Fibroblast of lung (primary cell): ENCODE measurements around the gene SPATA33. TPM values are rescaled to one million over a fixed set of nuclear protein-coding genes. Genes with fewer than 3 reads are reported as not detected.

ENCODE experiments used
- DNase-seq, 2 donors: peaks; one replicate each; pipeline versions ENCODE4 v3.0.0 to v3.0.0-alpha.2; 2010; ENCODE audit warnings: low read depth in 2 of 2
- H2AFZ ChIP-seq: 2 replicates; pipeline ENCODE4 v1.5.1; 2012; ENCODE audit warnings: low read length, control low read depth, inconsistent platforms
- H3K27ac ChIP-seq: 2 replicates; pipeline ENCODE4 v1.5.1; 2011; ENCODE audit warnings: low read length, control low read depth; ENCODE audit not compliant: insufficient read depth
- H3K27me3 ChIP-seq: 2 replicates; pipeline ENCODE4 v1.5.1; 2011; ENCODE audit warnings: mild to moderate bottlenecking, low read length; ENCODE audit not compliant: control insufficient read depth, insufficient read depth
- H3K36me3 ChIP-seq: 2 replicates; pipeline ENCODE4 v1.5.1; 2011; ENCODE audit warnings: low read length; ENCODE audit not compliant: control insufficient read depth, insufficient read depth
- H3K4me1 ChIP-seq: 2 replicates; pipeline ENCODE4 v1.5.1; 2011; ENCODE audit warnings: low read length; ENCODE audit not compliant: control insufficient read depth, insufficient read depth; ENCODE audit errors: extremely low read depth
- H3K4me2 ChIP-seq: 2 replicates; pipeline ENCODE4 v1.5.1; 2011; ENCODE audit warnings: low read length, control low read depth; ENCODE audit not compliant: insufficient read depth; ENCODE audit errors: extremely low read depth
- H3K4me3 ChIP-seq, 4 experiments: fragments of 200-600 bp in 1 of 4; sonication (generic) in 1 of 4; replicated peaks in 1 of 4; 2 replicates each; pipeline ENCODE4 v1.5.1; 2011 to 2016; ENCODE audit warnings: low read length in 4 of 4, low read depth in 3 of 4, mild to moderate bottlenecking in 3 of 4, control low read depth in 2 of 4, inconsistent platforms in 1 of 4, mixed read lengths in 1 of 4; ENCODE audit not compliant: insufficient read depth in 1 of 4; ENCODE audit errors: control extremely low read depth in 1 of 4
- H3K79me2 ChIP-seq: 2 replicates; pipeline ENCODE4 v1.5.1; 2012; ENCODE audit warnings: mild to moderate bottlenecking, low read length, inconsistent platforms; ENCODE audit not compliant: control insufficient read depth, insufficient read depth
- H3K9ac ChIP-seq: 2 replicates; pipeline ENCODE4 v1.5.1; 2011; ENCODE audit warnings: mild to moderate bottlenecking, low read length, control low read depth; ENCODE audit not compliant: insufficient read depth
- H3K9me3 ChIP-seq: 2 replicates; pipeline ENCODE4 v1.5.1; 2012; ENCODE audit warnings: low read depth, low read length; ENCODE audit not compliant: control insufficient read depth, insufficient read depth
- H4K20me1 ChIP-seq: 2 replicates; pipeline ENCODE4 v1.5.1; 2011; ENCODE audit warnings: low read length; ENCODE audit not compliant: control insufficient read depth, insufficient read depth; ENCODE audit errors: extremely low read depth
- CTCF ChIP-seq, 2 donors: IDR thresholded peaks in 1 of 2; conservative IDR thresholded peaks in 1 of 2; 1 replicate in 1 of 2; 2 replicates in 1 of 2; pipeline ENCODE4 v1.5.1; 2011 to 2012; ENCODE audit warnings: low read length in 2 of 2, control low read depth in 1 of 2, inconsistent platforms in 1 of 2, low read depth in 1 of 2, mild to moderate bottlenecking in 1 of 2
- EZH2 ChIP-seq: IDR thresholded peaks from 2 replicates; pipeline ENCODE4 v1.5.1; 2012; ENCODE audit warnings: low read length, control low read depth, mild to moderate bottlenecking; ENCODE audit errors: missing control alignments
- polyA plus RNA-seq, 2 donors: library from polyadenylated mRNA; depleted of rRNA in 1 of 2; stranded (reverse) in 1 of 2; unstranded in 1 of 2; fragments of >200 nt; gene quantifications; 2 replicates each; pipeline ENCODE4 v1.2.1, GENCODE V29; 2011 to 2012; ENCODE audit warnings: missing spikeins in 1 of 2
- total RNA-seq: library from RNA; depleted of rRNA; stranded (reverse); fragments of >200 nt; gene quantifications from 2 replicates; pipeline ENCODE4 v1.2.1, GENCODE V29; 2014

The SPATA33 gene
- total and polyA plus RNA-seq, 2 donors (not counting 1 experiment from before 2014, with no cell fraction given), result 2.0 to 2.8 TPM

GRCh38 chr16:89643769-89644300 is 13.8 kb upstream of the SPATA33 start:
- no peak overlapping the region for H3K4me2 ChIP-seq
- no peaks in the 10 kb centered on the region for H4K20me1 ChIP-seq

GRCh38 chr16:89645122-89645521 is 12.5 kb upstream of the SPATA33 start:
- H3K4me1 ChIP-seq, result peaks cover 4% of the 10 kb centered on the region
- no peak for DNase-seq
- TF ChIP-seq EZH2, result no peak
- TF ChIP-seq CTCF (conservative IDR thresholded peaks at IDR 0.05 in 1 of 2, IDR thresholded peaks at IDR 0.05 in 1 of 2; ENCODE audit: low read depth in 1 of 2, low read length in 2 of 2), result no peak
- no peak overlapping the region for H3K4me2 ChIP-seq
- H3K4me3 ChIP-seq, result no peak overlapping the region
- no peak overlapping the region for H3K27ac ChIP-seq
- H3K79me2 ChIP-seq, result no peaks in the 10 kb centered on the region
- H2AFZ ChIP-seq, result no peak overlapping the region
- no peaks in the 10 kb centered on the region for H3K27me3 ChIP-seq
- H4K20me1 ChIP-seq, result no peaks in the 10 kb centered on the region
- peaks cover 21% of the 10 kb centered on the region for H3K36me3 ChIP-seq
- no peaks in the 10 kb centered on the region for H3K9me3 ChIP-seq
- H3K9ac ChIP-seq, result no peak overlapping the region

More at GRCh38 chr16:89643769-89644300, 13.8 kb upstream of the SPATA33 start:
- Histone ChIP-seq H3K9ac (no peak overlapping the region), H3K4me3 (no peak overlapping the region), H3K36me3 (peaks cover 19% of the 10 kb centered on the region), H2AFZ (no peak overlapping the region), H3K9me3 (no peaks in the 10 kb centered on the region), H3K4me1 (peaks cover 4% of the 10 kb centered on the region), H3K27me3 (no peaks in the 10 kb centered on the region), H3K79me2 (no peaks in the 10 kb centered on the region), H3K27ac (no peak overlapping the region)
- no peak for TF ChIP-seq CTCF (conservative IDR thresholded peaks at IDR 0.05 in 1 of 2, IDR thresholded peaks at IDR 0.05 in 1 of 2; ENCODE audit: low read depth in 1 of 2, low read length in 2 of 2)
- no peak for DNase-seq

- H3K4me1 ChIP-seq, result no peaks in the 10 kb centered on the region
- peaks cover 23% of the 10 kb centered on the region for H3K36me3 ChIP-seq
- no peak overlapping the region for H3K9ac ChIP-seq
- TF ChIP-seq CTCF (conservative IDR thresholded peaks at IDR 0.05 in 1 of 2, IDR thresholded peaks at IDR 0.05 in 1 of 2; ENCODE audit: low read depth in 1 of 2, low read length in 2 of 2) (no peak), EZH2 (no peak)
- no peak overlapping the region for H3K4me3 ChIP-seq
- peaks cover 2% of the 10 kb centered on the region for H3K79me2 ChIP-seq
- no peak overlapping the region for H3K4me2 ChIP-seq
- DNase-seq, result no peak
- no peaks in the 10 kb centered on the region for H4K20me1 ChIP-seq
- no peaks in the 10 kb centered on the region for H3K27me3 ChIP-seq
- no peak overlapping the region for H3K27ac ChIP-seq
- H3K9me3 ChIP-seq, result no peaks in the 10 kb centered on the region
- no peak overlapping the region for H2AFZ ChIP-seq
These were observed 11.4 kb upstream of the SPATA33 start for GRCh38 chr16:89646270-89646669.
